ENCODE data around the gene GPC6.

GRCh38 chr13:94382517-94382916 is 1155.9 kb downstream of the GPC6 start:
- TF ChIP-seq CTCF (IDR thresholded peaks at IDR 0.05) (no peak), POLR2A (IDR thresholded peaks at IDR 0.05) (no peak)
